Activated CD4-positive, alpha-beta memory T cell treated with anti-CD3 and anti-CD28 coated beads for 36 hours (primary cell): Measurements from ENCODE around the gene CADM4. TPM values are rescaled to one million over a fixed set of nuclear protein-coding genes. Genes with fewer than 3 reads are reported as not detected.
A peak's percentile ranks its signal among the peaks of the same experiment; 100 is the strongest.
"Not testable (repeated sequence)": the region's sequence is repeated elsewhere in the genome, so short reads cannot be mapped to it uniquely, and the experiment has no call there.

Experiments
- CTCF ChIA-PET: fragments of 350-600 bp; sonication (Branson Sonifier 250); formaldehyde crosslinking; loops from one replicate; lab custom pipeline; 2021; ENCODE audit warnings: antibody characterized with exemption, inconsistent platforms; lab: Charles Lee
- POLR2A ChIA-PET: fragments of 350-600 bp; sonication (Branson Sonifier 250); formaldehyde crosslinking; loops from one replicate; lab custom pipeline; 2021; ENCODE audit warnings: antibody characterized with exemption; lab: Charles Lee
- DNase-seq: peaks from one replicate; pipeline ENCODE4 v3.0.0-alpha.2; 2020
- H3K27ac Mint-ChIP-seq: one replicate; pipeline ENCODE4 v1.8.0; 2021; ENCODE audit warnings: mixed read lengths
- H3K27me3 Mint-ChIP-seq: one replicate; pipeline ENCODE4 v1.8.0; 2021; ENCODE audit warnings: mixed read lengths
- H3K36me3 Mint-ChIP-seq: one replicate; pipeline ENCODE4 v1.8.0; 2021; ENCODE audit warnings: mixed read lengths
- H3K4me1 Mint-ChIP-seq: one replicate; pipeline ENCODE4 v1.8.0; 2021; ENCODE audit warnings: low read depth, mixed read lengths
- H3K4me3 Mint-ChIP-seq: one replicate; pipeline ENCODE4 v1.8.0; 2021; ENCODE audit warnings: mild to moderate bottlenecking, mixed read lengths
- H3K9me3 Mint-ChIP-seq: one replicate; pipeline ENCODE4 v1.8.0; 2021; ENCODE audit warnings: mixed read lengths
- intact Hi-C: fragments of 100-400 bp; cut with micrococcal nuclease; formaldehyde crosslinking; loops from one replicate; pipeline ENCODE4 v1.15.1; 2023
- total RNA-seq, 2 experiments: library from RNA; stranded (reverse); gene quantifications; one replicate each; pipeline ENCODE4 v1.2.3, GENCODE V29; 2021

The CADM4 gene
- total RNA-seq, 2 experiments from 2014 or later: 0.39 to 0.57 TPM

GRCh38 chr19:43641333-43641732, 1.7 kb upstream of the CADM4 start:
- peaks cover 3% of the 10 kb centered on the region for H3K9me3 Mint-ChIP-seq
- H3K27me3 Mint-ChIP-seq: peaks cover 28% of the 10 kb centered on the region
- H3K4me3 Mint-ChIP-seq: peak overlapping the region; percentile 7
- intact Hi-C loops: no loop called here
- H3K4me1 Mint-ChIP-seq: peaks cover 11% of the 10 kb centered on the region
- ChIA-PET CTCF (interaction anchor here (1.1 to 1.3 kb wide), 3 partner anchors 9 to 27 kb away, joined by 3 to 4 read pairs (median 3); no protein-coding TSS in a partner anchor), POLR2A (no interaction called here)
- H3K36me3 Mint-ChIP-seq: peaks cover 3% of the 10 kb centered on the region
- no peak overlapping the region for H3K27ac Mint-ChIP-seq
- no peak for DNase-seq

DNA sequence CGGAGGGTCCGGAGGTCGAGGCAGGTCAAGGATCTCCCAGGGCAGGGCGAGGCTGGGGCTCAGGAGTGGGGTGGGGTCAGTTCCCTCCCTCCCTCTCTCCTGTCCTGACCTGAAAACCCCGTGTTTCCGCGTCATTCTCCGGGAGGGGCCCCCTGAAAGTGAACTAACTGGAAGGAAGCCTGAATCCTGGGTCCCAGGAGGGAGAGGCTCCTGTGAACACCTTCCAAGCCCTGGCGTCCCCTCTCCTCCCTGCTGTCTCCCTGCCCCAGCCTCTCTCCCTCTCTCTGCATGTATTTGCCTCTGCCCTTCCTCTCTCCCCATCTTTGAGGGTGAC, 741 bp upstream of the CADM4 start:
- Mint-ChIP-seq H3K27me3 (peaks cover 31% of the 10 kb centered on the region), H3K4me1 (peaks cover 11% of the 10 kb centered on the region), H3K9me3 (no peaks in the 10 kb centered on the region), H3K36me3 (no peaks in the 10 kb centered on the region), H3K27ac (peak overlapping the region; percentile 18), H3K4me3 (peak overlapping the region; percentile 60)
- no peak for DNase-seq
- ChIA-PET POLR2A (no interaction called here), CTCF (interaction anchor here (1.0 to 1.3 kb wide), 2 partner anchors 14 to 28 kb away, joined by 3 to 4 read pairs; no protein-coding TSS in a partner anchor)
- intact Hi-C loops: no loop called here

- Mint-ChIP-seq H3K4me1 (peaks cover 14% of the 10 kb centered on the region), H3K9me3 (no peaks in the 10 kb centered on the region), H3K27ac (no peak overlapping the region), H3K4me3 (peak overlapping the region; percentile 69), H3K36me3 (no peaks in the 10 kb centered on the region), H3K27me3 (peaks cover 31% of the 10 kb centered on the region)
- ChIA-PET CTCF (no interaction called here), POLR2A (no interaction called here)
- no peak for DNase-seq
- intact Hi-C loops: no loop called here
Measured at GRCh38 chr19:43638995-43639518, 593 bp downstream of the CADM4 start.

- no peak for DNase-seq
- peaks cover 14% of the 10 kb centered on the region for H3K4me1 Mint-ChIP-seq
- no peaks in the 10 kb centered on the region for H3K9me3 Mint-ChIP-seq
- H3K36me3 Mint-ChIP-seq: no peaks in the 10 kb centered on the region
- H3K4me3 Mint-ChIP-seq: peak overlapping the region; percentile 69
- ChIA-PET CTCF (no interaction called here), POLR2A (no interaction called here)
- intact Hi-C loops: no loop called here
- H3K27me3 Mint-ChIP-seq: peaks cover 31% of the 10 kb centered on the region
- H3K27ac Mint-ChIP-seq: no peak overlapping the region
Measured at GRCh38 chr19:43638214-43638994, 1.2 kb downstream of the CADM4 start.

DNA sequence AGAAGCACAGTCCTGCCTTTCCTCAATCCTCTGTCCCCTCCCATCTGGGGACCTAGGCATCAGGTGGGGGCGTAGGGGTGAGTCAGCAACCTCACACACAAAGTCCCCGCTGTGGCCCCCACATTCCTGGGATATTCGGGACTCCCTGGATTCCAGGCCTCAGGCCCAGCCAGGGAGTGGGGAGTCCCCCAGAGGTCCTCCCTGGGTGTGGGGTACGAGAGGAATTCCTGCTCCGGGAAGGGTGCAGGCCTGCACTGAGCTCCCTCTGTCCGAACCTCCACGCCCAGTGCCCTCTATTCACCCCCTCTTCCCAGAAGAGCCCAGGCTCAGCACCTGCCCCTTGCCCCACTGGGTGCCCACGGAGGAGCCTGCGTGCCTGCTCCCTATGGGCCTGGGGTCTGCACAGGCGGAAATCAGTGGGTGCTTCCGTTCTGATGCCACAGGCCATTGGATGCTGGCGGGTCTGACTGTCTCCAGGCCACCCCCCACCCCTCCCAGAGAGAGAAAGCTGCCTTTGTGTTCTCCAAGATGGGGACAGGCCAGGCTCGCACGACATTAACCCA, 3.4 kb downstream of the CADM4 start:
- intact Hi-C loops: no loop called here
- Mint-ChIP-seq H3K9me3 (no peaks in the 10 kb centered on the region), H3K27me3 (peaks cover 27% of the 10 kb centered on the region), H3K4me3 (no peak overlapping the region), H3K27ac (no peak overlapping the region), H3K4me1 (peaks cover 14% of the 10 kb centered on the region), H3K36me3 (no peaks in the 10 kb centered on the region)
- CTCF ChIA-PET: interaction anchor here (1.5 kb wide), 1 partner anchor 81 kb away, joined by 4 read pairs; no protein-coding TSS in a partner anchor
- no peak for DNase-seq
- POLR2A ChIA-PET: no interaction called here

GRCh38 chr19:43635561-43635940, 4.1 kb downstream of the CADM4 start:
- H3K27ac Mint-ChIP-seq, H3K9me3 Mint-ChIP-seq, H3K36me3 Mint-ChIP-seq, DNase-seq, POLR2A ChIA-PET, intact Hi-C loops, H3K4me3 Mint-ChIP-seq, CTCF ChIA-PET: not testable (repeated sequence)
- Mint-ChIP-seq H3K4me1 (peaks cover 12% of the 10 kb centered on the region), H3K27me3 (peaks cover 24% of the 10 kb centered on the region)

- DNase-seq: no peak
- H3K4me1 Mint-ChIP-seq: peaks cover 7% of the 10 kb centered on the region
- no peaks in the 10 kb centered on the region for H3K36me3 Mint-ChIP-seq
- H3K9me3 Mint-ChIP-seq: no peaks in the 10 kb centered on the region
- ChIA-PET CTCF (interaction anchor here (0.7 kb wide), 1 partner anchor 34 kb away, joined by 3 read pairs; no protein-coding TSS in a partner anchor), POLR2A (no interaction called here)
- peaks cover 20% of the 10 kb centered on the region for H3K27me3 Mint-ChIP-seq
- intact Hi-C loops: no loop called here
- H3K4me3 Mint-ChIP-seq: no peak overlapping the region
- H3K27ac Mint-ChIP-seq: no peak overlapping the region
Measured at GRCh38 chr19:43634872-43635560, 4.6 kb downstream of the CADM4 start.

GRCh38 chr19:43634506-43634871, 5.2 kb downstream of the CADM4 start:
- H3K4me1 Mint-ChIP-seq: peaks cover 7% of the 10 kb centered on the region
- H3K27me3 Mint-ChIP-seq: peaks cover 20% of the 10 kb centered on the region
- CTCF ChIA-PET: interaction anchor here (0.7 kb wide), 1 partner anchor 34 kb away, joined by 3 read pairs; no protein-coding TSS in a partner anchor
- H3K27ac Mint-ChIP-seq: no peak overlapping the region
- DNase-seq: no peak
- POLR2A ChIA-PET: no interaction called here
- H3K36me3 Mint-ChIP-seq: no peaks in the 10 kb centered on the region
- no peaks in the 10 kb centered on the region for H3K9me3 Mint-ChIP-seq
- intact Hi-C loops: no loop called here
- H3K4me3 Mint-ChIP-seq: no peak overlapping the region

DNA sequence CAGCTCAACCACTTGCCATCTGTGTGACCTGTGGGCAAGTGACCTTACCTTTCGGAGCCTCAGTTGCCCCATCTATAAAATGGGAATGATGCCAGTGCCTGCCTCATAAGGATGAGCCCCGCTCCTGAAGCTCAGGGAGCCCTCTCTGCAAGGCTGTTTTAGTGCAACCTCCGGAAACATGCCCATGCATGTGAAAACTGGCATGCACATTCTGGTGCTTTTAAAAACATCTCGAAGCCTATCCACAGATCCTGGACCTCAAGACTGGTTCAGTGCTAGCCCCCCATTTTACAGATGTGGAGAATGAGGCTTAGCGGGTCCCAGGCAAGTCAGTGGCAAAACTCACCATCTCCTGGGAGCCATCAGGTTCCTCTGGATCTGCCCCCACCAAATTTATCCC, 5.6 kb downstream of the CADM4 start:
- Mint-ChIP-seq H3K4me3 (no peak overlapping the region), H3K27ac (no peak overlapping the region), H3K4me1 (peaks cover 5% of the 10 kb centered on the region), H3K27me3 (peaks cover 19% of the 10 kb centered on the region), H3K36me3 (no peaks in the 10 kb centered on the region), H3K9me3 (no peaks in the 10 kb centered on the region)
- DNase-seq: no peak
- ChIA-PET POLR2A (interaction anchor here (0.6 kb wide), 1 partner anchor 1198 kb away, joined by 4 read pairs; no protein-coding TSS in a partner anchor), CTCF (interaction anchor here (0.7 kb wide), 1 partner anchor 118 kb away, joined by 3 read pairs; no protein-coding TSS in a partner anchor)
- intact Hi-C loops: no loop called here

DNA sequence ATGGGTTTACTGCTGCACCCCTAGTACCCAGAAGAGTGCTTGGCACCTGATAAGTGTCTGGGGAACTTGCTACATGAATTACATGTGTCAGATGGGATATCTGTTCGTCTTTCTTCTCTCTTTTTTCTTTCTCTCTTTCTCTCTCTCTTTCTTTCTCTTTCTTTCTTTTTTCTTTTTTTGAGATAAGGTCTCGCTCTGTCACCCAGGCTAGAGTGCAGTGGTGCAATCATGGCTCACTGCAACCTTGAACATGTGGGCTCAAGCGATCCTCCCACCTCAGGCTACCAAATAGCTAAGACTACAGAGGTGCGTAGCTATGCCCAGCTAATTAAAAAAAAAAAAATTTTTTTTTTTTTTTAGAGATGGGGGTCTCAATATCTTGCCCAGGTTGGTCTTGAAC, 6.1 kb downstream of the CADM4 start:
- peaks cover 2% of the 10 kb centered on the region for H3K4me1 Mint-ChIP-seq
- ChIA-PET POLR2A (interaction anchor here (0.6 kb wide), 1 partner anchor 1198 kb away, joined by 4 read pairs; no protein-coding TSS in a partner anchor), CTCF (interaction anchor here (0.7 kb wide), 1 partner anchor 119 kb away, joined by 3 read pairs; no protein-coding TSS in a partner anchor)

GRCh38 chr19:43631491-43631890, 8.2 kb downstream of the CADM4 start:
- no peaks in the 10 kb centered on the region for H3K9me3 Mint-ChIP-seq
- no peak for DNase-seq
- intact Hi-C loops: no loop called here
- H3K36me3 Mint-ChIP-seq: no peaks in the 10 kb centered on the region
- CTCF ChIA-PET: no interaction called here
- no peak overlapping the region for H3K4me3 Mint-ChIP-seq
- H3K27ac Mint-ChIP-seq: no peak overlapping the region
- H3K4me1 Mint-ChIP-seq: peaks cover 2% of the 10 kb centered on the region
- H3K27me3 Mint-ChIP-seq: peaks cover 9% of the 10 kb centered on the region
- POLR2A ChIA-PET: no interaction called here

More for the DNA sequence above, 6.1 kb downstream of the CADM4 start:
- no peak for DNase-seq
- Mint-ChIP-seq H3K27me3 (peaks cover 13% of the 10 kb centered on the region), H3K36me3 (no peaks in the 10 kb centered on the region), H3K27ac (no peak overlapping the region), H3K4me3 (no peak overlapping the region), H3K9me3 (no peaks in the 10 kb centered on the region)
- intact Hi-C loops: no loop called here
